ENCODE data around the gene GGA1. TPM values are rescaled to one million over a fixed set of nuclear protein-coding genes. Genes with fewer than 3 reads are reported as not detected.
"Not testable (repeated sequence)": the region's sequence is repeated elsewhere in the genome, so short reads cannot be mapped to it uniquely, and the experiment has no call there.

Gene GGA1
- total RNA-seq, 1 donor from 2014 or later: 88.6 TPM

GRCh38 chr22:37654563-37655251 lies 46.1 kb downstream of the GGA1 start:
- H3K4me1 Mint-ChIP-seq: peaks cover 14% of the 10 kb centered on the region
- H3K9me3 Mint-ChIP-seq: no peaks in the 10 kb centered on the region
- no peaks in the 10 kb centered on the region for H3K36me3 Mint-ChIP-seq (ENCODE audit: low read depth)
- TF ChIP-seq CTCF (conservative IDR thresholded peaks at IDR 0.05): no peak
- H3K4me3 Mint-ChIP-seq: no peak overlapping the region
- H3K27me3 Mint-ChIP-seq (ENCODE audit: low read depth): no peaks in the 10 kb centered on the region
- DNase-seq (ENCODE audit: low read depth, low spot score): no peak
- no peak overlapping the region for H3K27ac Mint-ChIP-seq (ENCODE audit: unreplicated experiment)

GRCh38 chr22:37655252-37655563 lies 46.6 kb downstream of the GGA1 start:
- Mint-ChIP-seq H3K36me3 (ENCODE audit: low read depth) (no peaks in the 10 kb centered on the region), H3K27me3 (ENCODE audit: low read depth) (no peaks in the 10 kb centered on the region), H3K4me3 (no peak overlapping the region), H3K4me1 (peaks cover 19% of the 10 kb centered on the region), H3K9me3 (no peaks in the 10 kb centered on the region), H3K27ac (ENCODE audit: unreplicated experiment) (no peak overlapping the region)
- DNase-seq (ENCODE audit: low read depth, low spot score): no peak
- no peak for TF ChIP-seq CTCF (conservative IDR thresholded peaks at IDR 0.05)

GRCh38 chr22:37656583-37656982 lies 47.9 kb downstream of the GGA1 start:
- Mint-ChIP-seq H3K27ac (ENCODE audit: unreplicated experiment) (peak overlapping the region; percentile 10), H3K4me3 (peak overlapping the region; percentile 25), H3K4me1 (peaks cover 33% of the 10 kb centered on the region)
- not testable (repeated sequence) for DNase-seq (ENCODE audit: low read depth, low spot score); H3K36me3 Mint-ChIP-seq (ENCODE audit: low read depth); H3K9me3 Mint-ChIP-seq; H3K27me3 Mint-ChIP-seq (ENCODE audit: low read depth)

DNA sequence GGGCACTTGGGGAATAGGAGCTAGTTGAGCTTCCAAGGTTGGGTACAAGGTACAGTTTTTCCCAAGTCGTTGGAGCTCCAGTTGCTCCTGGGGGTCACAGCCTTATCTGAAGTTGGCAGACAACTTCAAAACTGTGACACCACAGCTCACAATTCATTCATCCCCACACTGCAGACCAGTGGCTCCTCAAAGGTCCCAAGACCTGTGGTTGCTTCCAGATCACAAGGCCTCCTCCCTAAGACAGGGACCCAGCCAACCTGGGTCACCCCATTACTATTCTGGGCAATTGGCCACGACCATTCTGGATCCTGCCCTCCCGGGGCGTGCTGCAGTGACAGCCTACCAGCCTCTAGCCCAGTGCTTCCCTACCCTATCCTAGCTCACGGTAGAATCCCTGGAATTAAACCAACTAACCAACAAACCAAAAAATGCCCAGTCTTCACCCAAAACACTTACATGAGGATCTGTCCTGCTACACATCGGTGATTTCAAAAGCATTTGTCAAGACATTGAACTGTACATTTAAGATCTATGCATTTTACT lies 49.0 kb downstream of the GGA1 start:
- DNase-seq (ENCODE audit: low read depth, low spot score): no peak
- Mint-ChIP-seq H3K27me3 (ENCODE audit: low read depth) (no peaks in the 10 kb centered on the region), H3K4me3 (peak overlapping the region; percentile 94), H3K4me1 (peaks cover 40% of the 10 kb centered on the region), H3K36me3 (ENCODE audit: low read depth) (no peaks in the 10 kb centered on the region), H3K27ac (ENCODE audit: unreplicated experiment) (peak overlapping the region; percentile 96), H3K9me3 (no peaks in the 10 kb centered on the region)
- TF ChIP-seq CTCF (conservative IDR thresholded peaks at IDR 0.05): no peak

DNA sequence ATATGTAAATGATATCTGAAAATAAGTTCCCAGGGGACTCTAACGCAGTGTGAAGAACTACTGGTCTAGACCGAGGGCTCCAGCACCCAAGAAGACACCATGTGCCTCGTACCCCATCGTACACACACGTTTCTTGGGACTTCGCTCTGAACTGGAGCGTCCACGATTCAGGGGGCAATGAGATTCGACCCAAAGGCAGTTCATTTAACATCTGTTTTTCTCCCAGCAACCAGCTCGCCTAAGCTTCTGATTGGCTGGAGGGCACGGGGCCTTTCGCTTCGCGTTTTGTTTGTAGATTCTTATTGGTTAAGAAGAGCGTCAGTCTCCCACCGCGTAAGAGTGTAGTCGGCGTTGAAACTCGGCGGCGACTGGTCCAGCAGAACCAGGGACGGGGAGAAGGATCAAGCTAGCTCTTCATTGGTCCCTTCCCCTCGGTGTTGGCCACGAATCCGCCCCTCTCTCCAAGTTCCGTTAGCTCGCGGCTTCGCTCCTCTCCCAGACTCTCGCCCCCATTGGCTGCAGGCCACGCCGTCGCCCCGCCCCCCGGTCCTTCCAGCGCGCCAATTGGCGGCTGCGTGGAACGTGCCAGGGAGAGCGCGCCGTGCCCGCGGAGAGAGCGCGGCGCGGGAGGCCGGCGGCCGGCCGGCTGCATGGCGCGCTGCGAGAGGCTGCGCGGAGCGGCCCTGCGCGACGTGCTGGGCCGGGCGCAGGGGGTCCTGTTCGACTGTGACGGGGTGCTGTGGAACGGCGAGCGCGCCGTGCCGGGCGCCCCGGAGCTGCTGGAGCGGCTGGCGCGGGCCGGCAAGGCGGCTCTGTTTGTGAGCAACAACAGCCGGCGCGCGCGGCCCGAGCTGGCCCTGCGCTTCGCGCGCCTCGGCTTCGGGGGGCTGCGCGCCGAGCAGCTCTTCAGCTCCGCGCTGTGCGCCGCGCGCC lies 49.8 kb downstream of the GGA1 start, which contains the start of gene PDXP:
PDXP (plus strand) TSS at position 591 of the 933 bp plus-strand sequence; CDS start at position 651, 60 bp downstream.
- Mint-ChIP-seq H3K4me1 (peaks cover 40% of the 10 kb centered on the region), H3K27me3 (ENCODE audit: low read depth) (no peaks in the 10 kb centered on the region), H3K36me3 (ENCODE audit: low read depth) (no peaks in the 10 kb centered on the region), H3K27ac (ENCODE audit: unreplicated experiment) (peak within 1 kb of the TSS; percentile 96), H3K4me3 (peak within 1 kb of the TSS; percentile 94), H3K9me3 (no peaks in the 10 kb centered on the region)
- DNase-seq (ENCODE audit: low read depth, low spot score): peak; percentile 98
- no peak for TF ChIP-seq CTCF (conservative IDR thresholded peaks at IDR 0.05)

Data from neural crest cell (in vitro differentiated cells).